RWPE2 (cell line): Measurements from ENCODE around the gene ZFPM1.

Experiments
- ATAC-seq: fragments of 200-7000 bp; cut with Tn5 transposase; 3 replicates; pipeline ENCODE4 v1.9.1; 2021; ENCODE audit warnings: low read depth
- DNase-seq: peaks from one replicate; pipeline ENCODE4 v3.0.0-alpha.2; 2020; ENCODE audit warnings: low spot score
- H3K27ac ChIP-seq: fragments of 450-650 bp; 2 replicates; pipeline ENCODE4 v1.5.1; 2017; ENCODE audit warnings: mild to moderate bottlenecking; ENCODE audit not compliant: poor library complexity, severe bottlenecking
- H3K27me3 ChIP-seq: fragments of 250-450 bp; sonication (Bioruptor Pico); 2 replicates; pipeline ENCODE4 v1.5.1; 2021; ENCODE audit warnings: mild to moderate bottlenecking, moderate library complexity; ENCODE audit not compliant: insufficient read depth, poor library complexity, severe bottlenecking
- H3K36me3 ChIP-seq: fragments of 250-450 bp; sonication (Bioruptor Pico); 2 replicates; pipeline ENCODE4 v1.5.1; 2020; ENCODE audit warnings: low read depth, mild to moderate bottlenecking, moderate library complexity
- H3K4me1 ChIP-seq: fragments of 250-450 bp; sonication (Bioruptor Pico); 2 replicates; pipeline ENCODE4 v1.5.1; 2021; ENCODE audit warnings: mild to moderate bottlenecking, moderate library complexity; ENCODE audit not compliant: insufficient read depth, poor library complexity, severe bottlenecking
- H3K4me3 ChIP-seq: fragments of 250-450 bp; sonication (Bioruptor Pico); 2 replicates; pipeline ENCODE4 v1.5.1; 2021; ENCODE audit warnings: mild to moderate bottlenecking, moderate library complexity; ENCODE audit not compliant: severe bottlenecking
- H3K9me3 ChIP-seq: fragments of 250-450 bp; sonication (Bioruptor Pico); 2 replicates; pipeline ENCODE4 v1.5.1; 2021; ENCODE audit warnings: mild to moderate bottlenecking, moderate library complexity; ENCODE audit not compliant: severe bottlenecking
- TF ChIP-seq, protein P1 (sequence below): fragments of 450-650 bp; IDR thresholded peaks from one replicate; pipeline ENCODE4 v1.5.1; 2017; ENCODE audit warnings: mild to moderate bottlenecking, moderate library complexity; ENCODE audit not compliant: poor library complexity, severe bottlenecking

The ZFPM1 gene

DNA sequence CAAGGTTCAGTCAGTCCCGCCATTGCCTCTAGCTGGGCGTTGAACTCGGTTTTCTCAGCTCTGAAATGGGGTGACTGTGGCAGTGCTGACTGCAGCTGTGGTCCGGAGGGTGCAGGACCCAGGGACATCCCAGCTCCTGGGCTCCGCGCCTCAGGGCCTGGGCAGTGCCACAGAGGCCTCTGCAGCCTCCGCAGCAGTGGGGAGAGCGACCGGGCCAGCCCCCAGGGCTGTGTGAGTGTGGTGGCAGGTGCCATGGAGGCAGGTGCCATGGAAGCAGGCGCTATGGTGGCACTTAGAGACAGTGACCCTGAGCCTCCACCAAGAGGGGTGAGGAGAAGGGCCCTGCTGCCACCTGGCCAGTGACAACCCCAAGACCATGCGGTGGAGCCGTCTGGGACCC is 39.4 kb upstream of the ZFPM1 start:
- ATAC-seq: no peak
- no peak overlapping the region for H3K4me3 ChIP-seq
- H3K9me3 ChIP-seq: no peaks in the 10 kb centered on the region
- no peak overlapping the region for H3K27ac ChIP-seq
- H3K4me1 ChIP-seq: no peaks in the 10 kb centered on the region
- TF ChIP-seq, protein P1, sequence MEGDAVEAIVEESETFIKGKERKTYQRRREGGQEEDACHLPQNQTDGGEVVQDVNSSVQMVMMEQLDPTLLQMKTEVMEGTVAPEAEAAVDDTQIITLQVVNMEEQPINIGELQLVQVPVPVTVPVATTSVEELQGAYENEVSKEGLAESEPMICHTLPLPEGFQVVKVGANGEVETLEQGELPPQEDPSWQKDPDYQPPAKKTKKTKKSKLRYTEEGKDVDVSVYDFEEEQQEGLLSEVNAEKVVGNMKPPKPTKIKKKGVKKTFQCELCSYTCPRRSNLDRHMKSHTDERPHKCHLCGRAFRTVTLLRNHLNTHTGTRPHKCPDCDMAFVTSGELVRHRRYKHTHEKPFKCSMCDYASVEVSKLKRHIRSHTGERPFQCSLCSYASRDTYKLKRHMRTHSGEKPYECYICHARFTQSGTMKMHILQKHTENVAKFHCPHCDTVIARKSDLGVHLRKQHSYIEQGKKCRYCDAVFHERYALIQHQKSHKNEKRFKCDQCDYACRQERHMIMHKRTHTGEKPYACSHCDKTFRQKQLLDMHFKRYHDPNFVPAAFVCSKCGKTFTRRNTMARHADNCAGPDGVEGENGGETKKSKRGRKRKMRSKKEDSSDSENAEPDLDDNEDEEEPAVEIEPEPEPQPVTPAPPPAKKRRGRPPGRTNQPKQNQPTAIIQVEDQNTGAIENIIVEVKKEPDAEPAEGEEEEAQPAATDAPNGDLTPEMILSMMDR: no peak
- H3K36me3 ChIP-seq: no peaks in the 10 kb centered on the region
- no peaks in the 10 kb centered on the region for H3K27me3 ChIP-seq
- DNase-seq: no peak

DNA sequence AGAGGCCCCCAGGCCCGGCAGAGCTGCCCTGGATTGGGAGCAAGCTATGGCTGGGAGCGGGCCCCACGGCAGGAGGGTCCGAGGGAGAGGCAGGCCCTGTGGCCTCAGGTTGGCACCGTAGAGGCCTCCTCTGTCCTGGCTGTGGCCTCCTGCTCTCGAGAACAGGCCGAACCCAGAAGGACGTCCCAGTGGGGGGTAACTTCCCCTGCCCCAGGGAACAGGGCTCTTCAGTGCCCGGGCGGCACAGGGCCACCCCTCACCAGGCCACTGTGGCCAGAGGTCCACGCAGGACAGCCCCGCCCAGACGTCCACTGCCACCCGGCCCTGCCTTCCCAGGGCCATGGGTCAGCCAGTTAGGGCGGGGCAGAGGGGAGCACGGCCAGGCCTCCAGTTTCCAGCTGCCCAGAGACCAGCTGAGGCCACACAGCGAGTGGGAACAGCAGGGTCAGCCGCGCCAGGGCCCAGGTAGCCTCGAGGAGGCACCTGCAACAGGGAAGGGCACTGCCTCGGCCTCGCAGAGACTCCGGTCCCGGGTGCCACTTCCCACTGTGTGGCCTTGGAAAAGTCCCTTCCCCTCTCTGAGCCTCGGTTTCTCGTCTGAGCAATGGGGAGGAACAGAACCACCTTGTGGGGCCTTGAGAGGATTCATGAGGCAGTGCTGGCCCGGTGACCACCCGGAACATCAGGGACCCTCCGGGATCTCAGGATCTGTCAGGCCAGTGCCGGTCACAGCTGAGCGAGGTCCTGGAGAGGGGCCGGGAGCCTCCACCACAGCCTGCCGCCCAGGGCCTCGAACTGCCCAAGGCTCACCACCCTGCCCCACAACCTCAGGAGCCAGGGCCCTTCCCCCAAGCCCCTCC is 38.3 kb upstream of the ZFPM1 start:
- Histone ChIP-seq H3K36me3 (no peaks in the 10 kb centered on the region), H3K27ac (no peak overlapping the region), H3K9me3 (no peaks in the 10 kb centered on the region), H3K27me3 (no peaks in the 10 kb centered on the region), H3K4me3 (no peak overlapping the region), H3K4me1 (no peaks in the 10 kb centered on the region)
- DNase-seq (no peak), ATAC-seq (no peak)
- TF ChIP-seq, protein P1: no peak

DNA sequence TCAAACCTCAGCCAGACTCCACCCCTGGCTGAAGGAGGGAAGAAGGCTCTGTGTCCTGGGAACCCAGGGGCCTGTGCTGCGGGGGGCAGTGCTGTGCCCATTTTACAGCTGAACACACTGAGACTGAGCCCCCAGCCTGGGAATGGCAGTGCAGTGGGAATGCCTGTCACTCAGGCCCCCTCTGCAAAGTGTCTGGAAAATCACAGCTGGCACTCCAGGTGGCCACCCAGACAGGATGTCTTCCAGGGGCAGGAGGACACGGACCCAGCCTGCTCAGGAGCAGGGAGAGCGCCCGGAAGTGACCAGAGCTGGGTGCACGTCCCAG is 37.7 kb upstream of the ZFPM1 start:
- H3K27me3 ChIP-seq: no peaks in the 10 kb centered on the region
- no peaks in the 10 kb centered on the region for H3K36me3 ChIP-seq
- no peak overlapping the region for H3K4me3 ChIP-seq
- no peak overlapping the region for H3K27ac ChIP-seq
- ATAC-seq (no peak), DNase-seq (no peak)
- H3K4me1 ChIP-seq: no peaks in the 10 kb centered on the region
- TF ChIP-seq, protein P1: no peak
- H3K9me3 ChIP-seq: no peaks in the 10 kb centered on the region

DNA sequence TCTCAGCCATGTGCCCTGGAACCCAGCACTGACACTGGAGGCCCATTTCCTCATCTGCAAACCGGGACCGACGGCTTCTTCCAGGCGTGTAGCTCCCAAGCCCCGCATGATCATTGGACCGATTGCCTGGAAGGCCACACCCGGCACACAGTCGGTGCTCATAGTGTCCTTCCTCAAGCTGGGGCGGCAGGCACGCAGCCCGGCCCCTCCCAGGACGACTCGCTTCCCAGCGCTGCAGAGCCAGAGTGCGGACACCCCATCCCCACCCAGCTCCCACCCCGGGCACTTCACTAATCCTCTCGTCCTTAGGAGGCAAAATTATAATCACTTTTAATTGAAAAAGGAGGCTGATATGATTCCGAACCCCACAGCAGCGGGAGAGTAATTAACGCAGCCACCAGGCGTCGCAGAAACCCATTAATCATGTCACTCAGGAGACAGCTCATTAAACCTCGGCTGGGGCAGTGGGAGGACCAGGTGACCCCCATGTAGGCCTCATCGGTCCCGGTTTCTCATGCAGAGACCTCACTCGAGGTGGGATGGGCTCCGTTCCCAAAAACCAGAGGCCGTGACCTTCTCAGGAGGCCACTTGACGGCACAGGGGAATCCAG is 37.3 kb upstream of the ZFPM1 start:
- TF ChIP-seq, protein P1: no peak
- Histone ChIP-seq H3K27ac (no peak overlapping the region), H3K4me1 (no peaks in the 10 kb centered on the region), H3K36me3 (no peaks in the 10 kb centered on the region), H3K27me3 (no peaks in the 10 kb centered on the region), H3K4me3 (no peak overlapping the region), H3K9me3 (no peaks in the 10 kb centered on the region)
- ATAC-seq: no peak
- no peak for DNase-seq

DNA sequence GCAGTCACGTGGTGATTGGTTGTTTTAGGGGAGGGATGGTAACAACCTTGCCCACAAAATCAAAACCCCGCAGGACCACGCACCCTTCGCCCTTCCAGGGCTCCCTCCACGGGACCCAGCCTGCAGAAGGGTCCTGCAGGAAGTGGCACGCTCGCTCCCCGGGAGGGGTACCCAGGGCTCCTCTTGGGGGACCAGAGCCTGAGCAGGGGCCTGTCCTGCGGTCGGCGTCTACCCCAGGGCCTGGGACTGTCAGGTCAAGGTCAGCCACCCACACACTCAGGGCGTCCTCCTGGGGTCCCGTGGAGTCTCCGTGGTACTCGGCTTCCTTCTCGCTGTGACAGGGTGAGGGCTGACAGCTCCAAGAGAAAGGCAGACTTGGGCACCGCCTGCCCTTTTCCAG is 36.4 kb upstream of the ZFPM1 start:
- no peak overlapping the region for H3K27ac ChIP-seq
- H3K27me3 ChIP-seq: no peaks in the 10 kb centered on the region
- DNase-seq: no peak
- H3K9me3 ChIP-seq: no peaks in the 10 kb centered on the region
- TF ChIP-seq, protein P1: no peak
- no peak overlapping the region for H3K4me3 ChIP-seq
- no peak for ATAC-seq
- no peaks in the 10 kb centered on the region for H3K4me1 ChIP-seq
- H3K36me3 ChIP-seq: no peaks in the 10 kb centered on the region
